Body of pancreas (tissue), 4 donors: ENCODE measurements around the gene GALNT5. TPM values are rescaled to one million over a fixed set of nuclear protein-coding genes. Genes with fewer than 3 reads are reported as not detected.
A peak's percentile ranks its signal among the peaks of the same experiment; 100 is the strongest.

Experiments
- ATAC-seq: fragments of 150-250 bp; one replicate; pipeline ENCODE4 v1.9.1; 2016
- DNase-seq, 4 donors: peaks; one replicate each; pipeline ENCODE4 v3.0.0-alpha.2; 2019
- H3K27ac ChIP-seq, 4 donors: fragments of 200-600 bp; sonication (generic); 1 replicate in 3 of 4; 2 replicates in 1 of 4; pipeline versions ENCODE4 v1.5.1 to v1.6.1; 2016 to 2019; ENCODE audit warnings: mild to moderate bottlenecking in 1 of 4, mixed read lengths in 1 of 4, moderate library complexity in 1 of 4
- H3K27me3 ChIP-seq, 2 donors: fragments of 200-600 bp; sonication (generic); one replicate each; pipeline ENCODE4 v1.6.0; 2016; ENCODE audit warnings: mild to moderate bottlenecking in 1 of 2
- H3K36me3 ChIP-seq, 2 donors: fragments of 200-600 bp; sonication (generic); replicated peaks in 1 of 2; 2 replicates each; pipeline ENCODE4 v1.5.1; 2016; ENCODE audit warnings: low read depth in 2 of 2; ENCODE audit not compliant: insufficient read depth in 1 of 2
- H3K4me1 ChIP-seq: fragments of 200-600 bp; sonication (generic); one replicate; pipeline ENCODE4 v1.6.0; 2016
- H3K4me3 ChIP-seq, 2 donors: fragments of 200-600 bp; sonication (generic); 1 replicate in 1 of 2; 2 replicates in 1 of 2; pipeline ENCODE4 v1.5.1; 2016 to 2019
- H3K9me3 ChIP-seq, 3 donors: fragments of 200-600 bp; sonication (generic); 1 replicate in 2 of 3; 2 replicates in 1 of 3; pipeline ENCODE4 v1.5.1; 2016
- CTCF ChIP-seq, 7 experiments: fragments of 450-650 bp in 4 of 7; fragments of 200-600 bp in 3 of 7; sonication (generic) in 3 of 7; IDR thresholded peaks; one replicate each; pipeline ENCODE4 v1.5.1; 2016 to 2019; ENCODE audit warnings: antibody characterized with exemption in 7 of 7
- POLR2A ChIP-seq, 3 donors: fragments of 450-650 bp; IDR thresholded peaks; one replicate each; pipeline ENCODE4 v1.6.1; 2016; ENCODE audit warnings: antibody characterized with exemption in 3 of 3, mild to moderate bottlenecking in 2 of 3
- whole genome bisulfite sequencing, 2 donors: methylation state at CpG; one replicate each; pipeline ENCODE4 v1.1.5; 2017; 5-methylcytosine and 5-hydroxymethylcytosine counted together
- intact Hi-C: fragments of 100-400 bp; cut with DNase I; formaldehyde crosslinking; loops from one replicate; pipeline ENCODE4 v1.15.1; 2023
- total RNA-seq, 2 donors: library from RNA; depleted of rRNA; stranded (reverse); fragments of >200 nt; gene quantifications; one replicate each; pipeline ENCODE4 v1.1.0, GENCODE V29; 2016

Gene GALNT5
- total RNA-seq, 2 donors from 2014 or later: 3.1 TPM; not detected in 1

DNA sequence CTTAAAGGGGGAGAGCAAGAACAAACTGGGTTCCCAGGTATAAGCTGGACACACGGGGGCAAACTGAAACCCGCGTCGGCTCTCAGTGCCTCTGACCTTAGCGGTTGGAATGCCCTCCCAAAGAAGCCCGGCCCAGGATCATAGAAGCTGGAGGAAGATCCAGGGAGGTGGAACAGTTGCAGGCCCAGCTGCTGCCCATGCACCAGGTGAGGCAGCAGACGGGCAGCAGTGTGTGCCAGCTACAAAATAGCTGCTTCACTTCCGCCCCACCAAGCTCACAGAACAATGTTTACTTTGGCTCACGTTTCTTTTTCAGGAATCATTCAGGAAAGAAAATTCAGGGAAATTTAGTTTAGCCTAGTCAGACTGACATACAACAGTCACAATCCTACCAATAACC lies 72.0 kb downstream of the GALNT5 start:
- H3K27ac ChIP-seq: peak overlapping the region in 3 of 4 donors; percentile 35 to 51 (median 45)

DNA sequence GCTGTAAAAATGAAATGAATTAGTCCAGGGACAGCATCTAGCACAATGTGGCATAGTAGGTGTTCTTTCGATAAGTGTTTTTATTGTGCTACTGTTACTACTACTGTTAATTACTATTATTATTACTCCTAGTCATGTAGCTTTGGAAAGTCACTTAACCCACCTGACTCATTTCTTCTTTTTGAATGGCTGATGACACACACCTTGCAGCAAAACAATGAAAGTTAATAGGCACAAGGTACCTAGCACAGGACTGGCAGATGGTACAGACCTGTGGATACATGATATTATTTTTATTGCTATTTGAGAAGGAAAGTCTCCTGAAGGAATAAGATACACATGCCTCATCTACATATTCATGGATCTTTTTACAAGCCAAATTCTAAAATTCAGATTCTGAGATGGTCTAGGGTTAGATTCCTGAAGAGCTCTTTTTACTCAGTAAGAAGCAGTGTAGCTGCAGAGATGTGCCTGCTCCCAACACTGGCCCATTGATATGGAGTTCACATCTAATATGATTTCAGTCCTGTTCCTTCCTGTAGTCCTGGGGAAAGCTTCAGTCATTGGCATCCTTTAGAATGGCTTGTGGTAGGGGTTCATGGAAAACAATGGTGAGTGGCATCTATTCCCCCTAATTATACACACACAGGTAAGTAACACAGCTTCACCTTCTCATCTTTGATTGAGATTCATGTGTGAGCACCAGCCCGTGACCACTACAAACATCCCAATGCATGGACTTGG lies 76.0 kb downstream of the GALNT5 start:
- no peak for ATAC-seq
- Histone ChIP-seq H3K4me1 (peaks cover 22% of the 10 kb centered on the region), H3K4me3 (no peak overlapping the region), H3K36me3 (no peaks in the 10 kb centered on the region), H3K27ac (no peak overlapping the region), H3K9me3 (no peaks in the 10 kb centered on the region), H3K27me3 (no peaks in the 10 kb centered on the region)
- no peak for TF ChIP-seq POLR2A (IDR thresholded peaks at IDR 0.05)
- intact Hi-C loops: no loop called here
- DNase-seq: no peak
- 98 to 100% methylated on average over 2 of the region's 2 CpGs for WGBS, 2 donors

More for the DNA sequence above, 72.0 kb downstream of the GALNT5 start:
- Histone ChIP-seq H3K4me3 (no peak overlapping the region), H3K27me3 (no peaks in the 10 kb centered on the region), H3K9me3 (no peaks in the 10 kb centered on the region), H3K4me1 (peaks cover 22% of the 10 kb centered on the region), H3K36me3 (no peaks in the 10 kb centered on the region)
- DNase-seq (peak; percentile 62 to 83 (median 80)), ATAC-seq (peak; percentile 84)
- 36 to 46% methylated on average over 9 of the region's 9 CpGs for WGBS, 2 donors
- intact Hi-C loops: no loop called here
- TF ChIP-seq CTCF (IDR thresholded peaks at IDR 0.05): peak in 1 of 7 experiments; percentile 8
- TF ChIP-seq POLR2A (IDR thresholded peaks at IDR 0.05): no peak

DNA sequence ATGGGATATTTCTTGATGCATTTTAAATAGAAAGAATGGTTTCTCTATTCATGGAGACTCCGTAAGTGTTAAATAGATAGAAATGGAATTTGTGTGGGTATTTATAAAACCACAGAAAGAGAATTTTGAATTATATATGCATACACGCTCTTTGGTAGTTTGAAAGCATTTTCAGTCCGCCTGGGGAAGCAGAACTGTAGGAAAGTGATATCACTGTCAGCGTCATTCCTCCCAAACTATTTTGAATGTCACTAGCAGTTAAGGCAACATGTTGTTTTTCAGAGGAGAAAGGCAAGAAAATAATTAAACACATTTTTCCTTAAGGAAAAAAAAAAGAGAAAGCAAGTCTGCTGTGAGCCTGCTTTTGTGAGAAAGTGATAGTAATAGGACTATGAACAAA lies 76.8 kb downstream of the GALNT5 start:
- no peak for DNase-seq
- Histone ChIP-seq H3K36me3 (no peaks in the 10 kb centered on the region), H3K4me3 (no peak overlapping the region), H3K4me1 (peaks cover 18% of the 10 kb centered on the region), H3K9me3 (no peaks in the 10 kb centered on the region), H3K27ac (no peak overlapping the region), H3K27me3 (no peaks in the 10 kb centered on the region)
- 84 to 93% methylated on average over 4 of the region's 4 CpGs for WGBS, 2 donors
- TF ChIP-seq POLR2A (IDR thresholded peaks at IDR 0.05) (no peak), CTCF (IDR thresholded peaks at IDR 0.05) (no peak)
- intact Hi-C loops: no loop called here
- no peak for ATAC-seq

- no peak for DNase-seq
- Histone ChIP-seq H3K27ac (no peak overlapping the region), H3K4me1 (peaks cover 13% of the 10 kb centered on the region), H3K9me3 (no peaks in the 10 kb centered on the region), H3K4me3 (no peak overlapping the region), H3K36me3 (no peaks in the 10 kb centered on the region), H3K27me3 (no peaks in the 10 kb centered on the region)
- ATAC-seq: no peak
- intact Hi-C loops: no loop called here
- WGBS, 2 donors: 70 to 77% methylated on average over 3 of the region's 3 CpGs
- TF ChIP-seq CTCF (IDR thresholded peaks at IDR 0.05) (no peak), POLR2A (IDR thresholded peaks at IDR 0.05) (no peak)
Measured at GRCh38 chr2:157334797-157335196, 77.3 kb downstream of the GALNT5 start.

GRCh38 chr2:157336137-157337010 lies 78.9 kb downstream of the GALNT5 start:
- TF ChIP-seq CTCF (IDR thresholded peaks at IDR 0.05): peak; percentile 43 to 72 (median 59)
- TF ChIP-seq POLR2A (IDR thresholded peaks at IDR 0.05): no peak
- Histone ChIP-seq H3K4me3 (no peak overlapping the region), H3K27me3 (no peaks in the 10 kb centered on the region), H3K27ac (no peak overlapping the region), H3K36me3 (no peaks in the 10 kb centered on the region), H3K4me1 (peaks cover 5% of the 10 kb centered on the region), H3K9me3 (no peaks in the 10 kb centered on the region)
- intact Hi-C loops: no loop called here
- DNase-seq: peak; percentile 54 to 67 (median 64)
- WGBS, 2 donors: 29 to 30% methylated on average over 8 of the region's 8 CpGs
- ATAC-seq: peak; percentile 59
